Mesodermal cell (in vitro differentiated cells): ENCODE measurements around the gene AURKA.
"Not testable (repeated sequence)": the region's sequence is repeated elsewhere in the genome, so short reads cannot be mapped to it uniquely, and the experiment has no call there.

Experiments used
- H3K27ac ChIP-seq: 2 replicates; pipeline ENCODE4 v1.7.0; 2013; ENCODE audit warnings: mild to moderate bottlenecking, low read depth, low read length, moderate library complexity; ENCODE audit not compliant: severe bottlenecking
- H3K36me3 ChIP-seq: 2 replicates; pipeline ENCODE4 v1.7.1; 2013; ENCODE audit warnings: mild to moderate bottlenecking, low read length, moderate library complexity; ENCODE audit not compliant: control insufficient read depth, insufficient read depth
- H3K4me1 ChIP-seq: one replicate; pipeline ENCODE4 v1.7.1; 2013; ENCODE audit warnings: mild to moderate bottlenecking, low read length; ENCODE audit not compliant: insufficient read depth, control insufficient read depth, poor library complexity, severe bottlenecking
- H3K4me3 ChIP-seq: 2 replicates; pipeline ENCODE4 v1.7.0; 2013; ENCODE audit warnings: low read length, control low read depth, mild to moderate bottlenecking; ENCODE audit not compliant: insufficient read depth, poor library complexity, severe bottlenecking; ENCODE audit errors: extremely low read depth
- H3K9me3 ChIP-seq: 2 replicates; pipeline ENCODE4 v1.7.1; 2013; ENCODE audit warnings: mild to moderate bottlenecking, low read length, moderate library complexity; ENCODE audit not compliant: control insufficient read depth
- WGBS, 2 experiments: methylation state at CpG; one replicate each; pipeline ENCODE4 v1.1.5; 2013; ENCODE audit warnings: missing lambda C conversion rate in 2 of 2; ENCODE audit not compliant: insufficient coverage in 2 of 2; 5-methylcytosine and 5-hydroxymethylcytosine counted together

AURKA gene

DNA sequence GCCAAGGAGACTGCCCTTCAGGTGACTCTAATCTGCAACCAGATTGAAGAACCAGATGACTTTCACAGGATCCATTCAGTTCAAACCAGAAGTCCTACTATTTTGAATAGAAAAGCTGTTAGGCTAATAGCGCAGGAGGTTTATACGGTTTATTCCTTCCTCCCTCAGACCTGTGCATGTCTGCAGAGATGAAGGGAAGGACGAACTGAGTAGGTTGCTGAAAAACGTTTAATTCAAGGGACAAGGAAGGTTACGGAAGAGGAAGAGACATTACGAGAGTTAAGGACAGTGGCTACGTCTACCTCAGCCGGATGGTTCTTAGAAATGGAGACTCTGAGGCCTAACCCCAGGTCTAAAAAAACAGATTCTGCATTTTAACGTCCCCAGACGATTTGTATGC is 978 bp downstream of the AURKA start:
- H3K9me3 ChIP-seq: no peaks in the 10 kb centered on the region
- WGBS, 2 experiments: 19 to 21% methylated on average over 7 to 10 of the region's 10 CpGs

GRCh38 chr20:56390396-56390795 is 1.6 kb downstream of the AURKA start:
- 89 to 97% methylated on average over 8 to 9 of the region's 9 CpGs for WGBS, 2 experiments
- not testable (repeated sequence) for H3K27ac ChIP-seq, H3K9me3 ChIP-seq
- peaks cover 55% of the 10 kb centered on the region for H3K36me3 ChIP-seq
- H3K4me1 ChIP-seq: peaks cover 13% of the 10 kb centered on the region
- H3K4me3 ChIP-seq: peak overlapping the region; percentile 90

More for the DNA sequence above, 978 bp downstream of the AURKA start:
- peak overlapping the region; percentile 90 for H3K4me3 ChIP-seq
- H3K36me3 ChIP-seq: peaks cover 55% of the 10 kb centered on the region
- no peak overlapping the region for H3K27ac ChIP-seq
- peaks cover 13% of the 10 kb centered on the region for H3K4me1 ChIP-seq

DNA sequence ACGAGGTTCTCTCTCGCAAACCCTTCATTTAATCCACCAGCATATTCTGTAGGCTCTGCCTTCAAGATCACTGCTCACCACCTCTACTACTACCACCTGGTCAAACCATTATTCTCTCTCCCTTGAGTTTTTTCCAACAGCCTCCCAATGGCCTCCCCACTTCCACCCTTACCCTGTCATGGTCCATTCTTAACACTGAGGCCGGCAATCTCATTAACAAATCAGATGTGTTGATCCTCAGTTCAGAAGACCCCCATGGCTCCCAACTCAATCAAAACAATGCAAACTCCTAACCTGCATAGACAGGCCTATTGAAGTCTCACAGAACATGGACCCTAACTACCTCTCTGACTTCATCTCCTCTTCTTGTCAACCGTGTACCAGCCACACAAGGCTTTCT is 2.2 kb downstream of the AURKA start:
- H3K36me3 ChIP-seq: peaks cover 55% of the 10 kb centered on the region
- peaks cover 13% of the 10 kb centered on the region for H3K4me1 ChIP-seq
- no peak overlapping the region for H3K27ac ChIP-seq
- H3K4me3 ChIP-seq: no peak overlapping the region
- 96 to 100% methylated on average over 4 of the region's 4 CpGs for WGBS, 2 experiments
- H3K9me3 ChIP-seq: no peaks in the 10 kb centered on the region

DNA sequence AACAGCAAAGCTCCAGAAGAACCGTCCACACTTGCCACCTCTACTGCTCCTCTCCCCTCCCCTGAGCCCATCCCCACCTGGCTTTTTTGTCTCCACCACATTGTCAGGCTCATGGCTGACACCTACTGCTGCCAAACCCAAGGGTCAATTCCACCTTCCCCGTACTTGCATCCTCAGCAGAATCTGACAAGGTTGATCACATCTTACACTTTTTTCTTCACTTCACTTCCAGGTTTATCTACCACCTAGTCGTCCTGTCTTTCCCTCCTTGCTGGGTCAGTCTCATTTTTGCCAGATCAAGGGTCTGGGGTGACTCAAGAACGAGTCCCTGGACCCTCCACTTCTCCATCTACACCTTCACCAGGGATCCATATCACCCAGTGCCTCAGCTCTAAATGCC is 3.1 kb downstream of the AURKA start:
- Histone ChIP-seq H3K27ac (no peak overlapping the region), H3K4me3 (no peak overlapping the region), H3K9me3 (no peaks in the 10 kb centered on the region), H3K36me3 (peaks cover 56% of the 10 kb centered on the region), H3K4me1 (peaks cover 9% of the 10 kb centered on the region)
- WGBS, 2 experiments: 83% methylated on average over 3 of the region's 4 CpGs

- peaks cover 9% of the 10 kb centered on the region for H3K4me1 ChIP-seq
- 94 to 95% methylated on average over 6 of the region's 6 CpGs for WGBS, 2 experiments
- no peak overlapping the region for H3K4me3 ChIP-seq
- no peaks in the 10 kb centered on the region for H3K9me3 ChIP-seq
- H3K36me3 ChIP-seq: peaks cover 78% of the 10 kb centered on the region
- H3K27ac ChIP-seq: no peak overlapping the region
Observed at GRCh38 chr20:56386219-56386618, 5.8 kb downstream of the AURKA start.

DNA sequence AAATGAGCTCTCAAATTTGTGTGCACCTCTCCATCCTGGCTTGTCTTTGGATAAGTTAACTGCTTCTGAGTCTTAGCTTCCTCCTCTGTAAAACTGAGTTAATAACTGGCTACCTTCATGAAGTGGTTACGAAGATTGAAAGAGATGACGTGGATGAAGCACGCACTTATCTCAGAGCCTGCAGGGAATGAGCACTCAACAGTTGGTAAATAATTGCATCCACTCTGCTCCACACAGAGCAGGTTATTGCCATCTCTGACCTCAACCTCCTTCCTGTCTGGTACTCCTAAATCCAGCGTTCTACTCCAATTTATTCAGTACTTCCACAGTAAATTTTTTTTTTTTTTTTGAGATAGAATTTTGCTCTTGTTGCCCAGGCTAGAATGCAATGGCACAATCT is 6.9 kb downstream of the AURKA start:
- Histone ChIP-seq H3K4me3 (no peak overlapping the region), H3K27ac (no peak overlapping the region), H3K36me3 (peaks cover 80% of the 10 kb centered on the region), H3K9me3 (no peaks in the 10 kb centered on the region), H3K4me1 (peaks cover 2% of the 10 kb centered on the region)
- WGBS, 2 experiments: 96 to 100% methylated on average over 3 of the region's 4 CpGs

GRCh38 chr20:56383334-56383733 is 8.7 kb downstream of the AURKA start:
- Histone ChIP-seq H3K27ac (no peak overlapping the region), H3K4me3 (no peak overlapping the region), H3K4me1 (no peaks in the 10 kb centered on the region), H3K9me3 (no peaks in the 10 kb centered on the region), H3K36me3 (peaks cover 78% of the 10 kb centered on the region)
- 88 to 95% methylated on average over 7 to 8 of the region's 8 CpGs for WGBS, 2 experiments

- Histone ChIP-seq H3K4me1 (no peaks in the 10 kb centered on the region), H3K9me3 (no peaks in the 10 kb centered on the region), H3K4me3 (no peak overlapping the region), H3K27ac (no peak overlapping the region), H3K36me3 (peaks cover 78% of the 10 kb centered on the region)
- WGBS, 2 experiments: 89 to 97% methylated on average over 4 of the region's 4 CpGs
Observed at GRCh38 chr20:56382696-56383095, 9.3 kb downstream of the AURKA start.

DNA sequence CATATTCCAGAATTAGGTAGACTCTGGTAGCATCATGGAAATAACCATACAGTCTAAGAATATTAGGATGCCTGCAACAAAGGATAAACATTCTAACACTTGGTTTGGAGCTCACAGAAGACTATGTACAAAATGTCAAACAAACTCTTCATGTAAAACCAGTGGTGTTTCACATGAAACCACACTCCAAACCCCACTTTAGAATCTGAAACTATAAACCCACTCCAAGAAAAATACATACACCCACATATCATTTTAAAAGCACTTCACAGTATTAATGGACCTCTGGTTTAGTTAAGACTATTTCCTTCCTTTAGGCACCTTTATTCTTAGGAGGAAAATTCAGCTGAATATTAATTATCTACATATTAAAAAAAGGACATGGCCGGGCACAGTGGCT is 10.5 kb downstream of the AURKA start:
- Histone ChIP-seq H3K4me1 (peaks cover 2% of the 10 kb centered on the region), H3K27ac (no peak overlapping the region), H3K4me3 (no peak overlapping the region), H3K36me3 (peaks cover 84% of the 10 kb centered on the region), H3K9me3 (no peaks in the 10 kb centered on the region)
- 80% methylated on average over 1 of the region's 1 CpG; no CpG with 5 or more reads in 1 of the 2 experiments for WGBS, 2 experiments

DNA sequence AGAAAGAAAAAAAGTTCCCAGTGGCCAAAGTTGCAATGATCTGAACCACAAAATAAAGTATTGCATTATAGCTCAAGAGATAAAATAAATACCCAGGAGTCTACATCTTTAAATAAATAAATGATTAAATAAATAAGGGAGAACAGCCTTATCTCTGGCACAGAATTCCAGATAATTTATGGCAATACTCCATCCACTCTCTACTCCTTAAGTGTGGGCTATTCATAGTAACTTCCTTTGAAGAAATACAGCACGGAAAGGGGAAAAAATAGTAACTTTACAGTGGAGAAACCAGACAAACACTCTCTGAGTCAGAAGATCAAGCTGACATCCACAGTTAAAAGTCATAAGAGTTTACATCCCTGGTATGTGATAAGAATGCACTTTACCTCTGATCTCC is 11.6 kb downstream of the AURKA start:
- no CpG with 5 or more reads among the region's 1 CpG for WGBS, 2 experiments
- H3K27ac ChIP-seq: no peak overlapping the region
- no peaks in the 10 kb centered on the region for H3K9me3 ChIP-seq
- peaks cover 2% of the 10 kb centered on the region for H3K4me1 ChIP-seq
- no peak overlapping the region for H3K4me3 ChIP-seq
- H3K36me3 ChIP-seq: peaks cover 84% of the 10 kb centered on the region

DNA sequence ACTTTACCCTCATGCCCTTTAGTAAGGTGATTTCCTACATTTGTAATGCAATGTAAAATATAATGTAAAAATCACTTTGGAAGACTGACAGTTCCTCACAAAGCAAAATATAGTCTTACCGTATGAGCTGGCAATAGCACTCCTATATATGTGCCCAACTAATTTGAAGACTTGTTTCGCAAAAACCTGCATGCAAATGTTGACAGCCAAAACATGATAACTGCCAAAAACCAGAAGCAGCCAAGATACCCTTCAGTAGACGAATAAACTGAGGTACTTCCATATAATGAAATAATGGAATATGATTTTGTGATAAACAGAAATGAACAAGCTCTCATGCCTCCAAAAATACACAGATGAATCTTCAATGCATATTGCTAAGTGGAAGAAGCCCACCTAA is 13.6 kb downstream of the AURKA start:
- WGBS, 2 experiments: 80 to 100% methylated on average over 1 to 2 of the region's 3 CpGs
- Histone ChIP-seq H3K4me1 (peaks cover 2% of the 10 kb centered on the region), H3K4me3 (no peak overlapping the region), H3K36me3 (peaks cover 89% of the 10 kb centered on the region), H3K27ac (no peak overlapping the region), H3K9me3 (no peaks in the 10 kb centered on the region)
